ENCODE data around the gene KLRC3. TPM values are rescaled to one million over a fixed set of nuclear protein-coding genes. Genes with fewer than 3 reads are reported as not detected.

KLRC3 gene
- total RNA-seq, 2 experiments from 2014 or later: 1.5 to 6.8 TPM

- no peak for DNase-seq (ENCODE audit: low spot score)
- H3K27ac ChIP-seq (ENCODE audit: low read depth, low read length, poor library complexity, severe bottlenecking): peak overlapping the region; percentile 84
- H2AFZ ChIP-seq (ENCODE audit: low read length): peak overlapping the region; percentile 85
- intact Hi-C loops (cut with micrococcal nuclease; ENCODE audit: unreplicated experiment): loop anchor here (2.0 kb wide), 3 partner anchors 23 to 193 kb away; partner anchors contain the start of gene KLRC4
- peaks cover 38% of the 10 kb centered on the region for H3K36me3 ChIP-seq (ENCODE audit: insufficient read depth, low read length)
- TF ChIP-seq, protein P1, sequence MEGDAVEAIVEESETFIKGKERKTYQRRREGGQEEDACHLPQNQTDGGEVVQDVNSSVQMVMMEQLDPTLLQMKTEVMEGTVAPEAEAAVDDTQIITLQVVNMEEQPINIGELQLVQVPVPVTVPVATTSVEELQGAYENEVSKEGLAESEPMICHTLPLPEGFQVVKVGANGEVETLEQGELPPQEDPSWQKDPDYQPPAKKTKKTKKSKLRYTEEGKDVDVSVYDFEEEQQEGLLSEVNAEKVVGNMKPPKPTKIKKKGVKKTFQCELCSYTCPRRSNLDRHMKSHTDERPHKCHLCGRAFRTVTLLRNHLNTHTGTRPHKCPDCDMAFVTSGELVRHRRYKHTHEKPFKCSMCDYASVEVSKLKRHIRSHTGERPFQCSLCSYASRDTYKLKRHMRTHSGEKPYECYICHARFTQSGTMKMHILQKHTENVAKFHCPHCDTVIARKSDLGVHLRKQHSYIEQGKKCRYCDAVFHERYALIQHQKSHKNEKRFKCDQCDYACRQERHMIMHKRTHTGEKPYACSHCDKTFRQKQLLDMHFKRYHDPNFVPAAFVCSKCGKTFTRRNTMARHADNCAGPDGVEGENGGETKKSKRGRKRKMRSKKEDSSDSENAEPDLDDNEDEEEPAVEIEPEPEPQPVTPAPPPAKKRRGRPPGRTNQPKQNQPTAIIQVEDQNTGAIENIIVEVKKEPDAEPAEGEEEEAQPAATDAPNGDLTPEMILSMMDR (conservative IDR thresholded peaks at IDR 0.05; ENCODE audit: low read length): peak; percentile 49; the same call in 1 of the 2 replicates
- no peak for TF ChIP-seq EZH2phosphoT487 (IDR thresholded peaks at IDR 0.05; ENCODE audit: borderline replicate concordance, low read depth, low read length)
- peaks cover 44% of the 10 kb centered on the region for H3K4me1 ChIP-seq (ENCODE audit: insufficient read depth, low read length, poor library complexity, severe bottlenecking)
- POLR2A ChIA-PET: interaction anchor here (0.6 to 5.0 kb wide), 15 partner anchors 8 to 193 kb away, joined by 3 to 41 read pairs (median 5); no protein-coding TSS in a partner anchor
- no TSS peak for BruUV-seq (replicated peaks)
- no peaks in the 10 kb centered on the region for H3K79me2 ChIP-seq (ENCODE audit: insufficient read depth, low read depth, low read length)
- no peaks in the 10 kb centered on the region for H4K20me1 ChIP-seq (ENCODE audit: insufficient read depth, low read length)
- H3K4me3 ChIP-seq (ENCODE audit: low read depth, low read length, poor library complexity, severe bottlenecking): peak overlapping the region; percentile 71
- H3K9me2 ChIP-seq (ENCODE audit: insufficient read depth, low read length): no peaks in the 10 kb centered on the region
- CTCF ChIA-PET (ENCODE audit: unreplicated experiment): interaction anchor here (1.0 to 1.9 kb wide), 5 partner anchors 20 to 198 kb away, joined by 3 to 5 read pairs (median 4); no protein-coding TSS in a partner anchor
- peaks cover 28% of the 10 kb centered on the region for H3K9me3 ChIP-seq (ENCODE audit: low read length)
- peak overlapping the region; percentile 86 for H3K4me2 ChIP-seq (ENCODE audit: low read length)
Measured at GRCh38 chr12:10365696-10366405, 54.5 kb downstream of the KLRC3 start.

DNA sequence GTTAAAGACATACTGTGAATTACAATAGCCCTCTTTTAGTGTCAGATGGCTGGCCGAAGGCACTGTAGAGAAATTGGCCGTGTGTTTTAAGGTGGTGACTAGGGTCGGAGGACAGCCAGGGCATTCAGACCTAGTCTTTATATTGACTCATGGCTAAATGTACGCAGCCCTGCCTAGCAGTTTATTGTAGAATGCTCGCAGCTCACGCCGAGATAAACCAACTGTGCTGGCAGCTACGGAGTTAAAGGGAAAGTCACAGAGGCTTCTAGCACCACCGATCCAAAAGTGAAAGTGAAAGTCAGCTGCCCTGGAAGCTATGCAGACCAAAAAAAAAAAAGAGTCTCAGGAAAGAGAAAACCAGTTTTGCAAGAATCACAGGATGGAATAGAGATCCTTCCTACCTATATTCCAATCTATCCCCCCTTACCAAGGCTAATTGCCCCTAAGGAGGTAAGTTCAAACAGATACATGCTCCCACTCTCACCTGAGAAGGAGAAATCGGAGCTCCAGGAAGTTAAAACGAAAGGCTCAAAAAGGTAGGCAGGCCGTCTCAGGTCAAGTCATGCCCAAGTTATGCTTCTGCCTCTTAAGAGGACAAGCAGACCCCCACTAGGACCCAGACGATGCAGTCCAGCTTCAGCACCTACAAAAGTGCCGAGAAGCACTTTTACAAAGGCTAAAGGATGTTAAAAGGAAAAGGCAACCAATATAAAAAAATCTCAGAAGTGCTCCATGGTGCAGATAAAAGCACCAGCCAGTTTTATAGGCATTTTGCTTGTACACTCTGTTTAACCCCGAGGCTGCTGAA lies 55.4 kb downstream of the KLRC3 start:
- H3K4me3 ChIP-seq (ENCODE audit: low read depth, low read length, poor library complexity, severe bottlenecking): peak overlapping the region; percentile 71
- TF ChIP-seq EZH2phosphoT487 (IDR thresholded peaks at IDR 0.05; ENCODE audit: borderline replicate concordance, low read depth, low read length): no peak
- TF ChIP-seq, protein P1 (conservative IDR thresholded peaks at IDR 0.05; ENCODE audit: low read length): no peak
- H3K9me2 ChIP-seq (ENCODE audit: insufficient read depth, low read length): no peaks in the 10 kb centered on the region
- TSS peak; percentile 32 for BruUV-seq (replicated peaks)
- peak; percentile 91 for DNase-seq (ENCODE audit: low spot score)
- H3K4me2 ChIP-seq (ENCODE audit: low read length): peak overlapping the region; percentile 86
- H3K4me1 ChIP-seq (ENCODE audit: insufficient read depth, low read length, poor library complexity, severe bottlenecking): peaks cover 44% of the 10 kb centered on the region
- H3K36me3 ChIP-seq (ENCODE audit: insufficient read depth, low read length): peaks cover 37% of the 10 kb centered on the region
- H3K9me3 ChIP-seq (ENCODE audit: low read length): peaks cover 34% of the 10 kb centered on the region
- H4K20me1 ChIP-seq (ENCODE audit: insufficient read depth, low read length): no peaks in the 10 kb centered on the region
- H2AFZ ChIP-seq (ENCODE audit: low read length): peak overlapping the region; percentile 85
- no peaks in the 10 kb centered on the region for H3K79me2 ChIP-seq (ENCODE audit: insufficient read depth, low read depth, low read length)
- ChIA-PET CTCF (ENCODE audit: unreplicated experiment) (interaction anchor here (1.0 to 1.9 kb wide), 4 partner anchors 23 to 199 kb away, joined by 3 to 5 read pairs (median 4); no protein-coding TSS in a partner anchor), POLR2A (interaction anchor here (0.6 to 5.0 kb wide), 16 partner anchors 9 to 185 kb away, joined by 3 to 41 read pairs (median 4); no protein-coding TSS in a partner anchor)
- intact Hi-C loops (cut with micrococcal nuclease; ENCODE audit: unreplicated experiment): loop anchor here (2.0 to 5.0 kb wide), 3 partner anchors 24 to 247 kb away; partner anchors contain the start of gene MAGOHB
- peak overlapping the region; percentile 84 for H3K27ac ChIP-seq (ENCODE audit: low read depth, low read length, poor library complexity, severe bottlenecking)
